GM06990 (cell line): ENCODE measurements around the gene FSTL1.
A peak's percentile ranks its signal among the peaks of the same experiment; 100 is the strongest.

Experiments
- DNase-seq: peaks from one replicate; pipeline ENCODE4 v3.0.0-alpha.2; 2011; ENCODE audit not compliant: insufficient read length; ENCODE audit errors: extremely low read depth
- H3K27me3 ChIP-seq: replicated peaks from 2 replicates; pipeline ENCODE4 v1.6.0; 2011; ENCODE audit warnings: low read length; ENCODE audit not compliant: control insufficient read depth, insufficient read depth
- H3K36me3 ChIP-seq: 2 replicates; pipeline ENCODE4 v1.5.1; 2011; ENCODE audit warnings: low read length; ENCODE audit not compliant: control insufficient read depth, insufficient read depth
- H3K4me3 ChIP-seq: replicated peaks from 2 replicates; pipeline ENCODE4 v1.5.1; 2011; ENCODE audit warnings: low read depth, mild to moderate bottlenecking, control low read depth, low read length
- CTCF ChIP-seq: IDR thresholded peaks from 2 replicates; pipeline ENCODE4 v1.5.1; 2011; ENCODE audit warnings: low read length, control low read depth, mild to moderate bottlenecking, inconsistent platforms; ENCODE audit not compliant: insufficient read depth, poor library complexity, severe bottlenecking

The FSTL1 gene

DNA sequence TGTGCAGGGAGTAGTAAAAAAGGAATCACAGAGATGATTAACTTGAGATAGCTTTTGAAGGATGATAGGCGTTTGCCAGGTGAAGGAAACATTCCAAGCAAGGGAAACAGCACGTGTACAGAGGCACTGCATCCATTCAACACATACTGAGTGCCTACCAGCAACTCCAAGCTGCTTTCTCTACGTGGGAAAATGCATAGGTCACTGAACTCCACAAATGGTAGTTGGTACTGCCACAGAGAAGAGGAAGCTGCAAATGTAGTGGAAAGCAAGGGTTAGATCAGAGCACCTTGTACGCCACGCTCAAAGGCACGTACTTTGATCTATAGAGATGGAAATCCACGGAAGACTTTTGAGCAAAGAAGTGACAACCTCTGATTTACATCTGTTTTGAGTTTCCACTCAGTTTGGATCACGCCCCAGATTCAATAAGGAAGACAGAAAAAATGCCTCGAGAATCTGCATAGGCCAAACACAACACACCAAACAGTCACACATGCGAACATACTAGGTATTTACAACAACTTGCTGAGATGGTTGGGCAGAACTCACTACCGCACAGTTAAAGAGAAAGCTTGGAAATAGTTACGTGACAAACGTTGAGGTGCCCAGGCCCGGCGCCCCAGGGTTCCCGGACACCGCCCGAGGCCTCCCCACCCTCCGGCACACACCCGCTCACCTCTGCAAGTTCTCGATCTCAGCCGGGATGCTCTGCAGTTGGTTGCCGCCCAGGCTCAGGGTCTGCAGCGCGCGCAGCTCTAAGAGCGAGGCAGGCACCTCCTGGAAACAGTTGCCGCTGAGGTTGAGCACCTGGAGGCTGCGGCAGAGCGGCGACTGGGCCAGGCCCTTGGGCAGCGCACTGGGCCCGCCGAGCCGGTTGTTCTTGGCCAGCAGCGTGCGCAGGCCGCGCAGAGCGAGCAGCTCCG is 102.5 kb downstream of the FSTL1 start:
- Histone ChIP-seq H3K4me3 (peak overlapping the region; percentile 87), H3K27me3 (no peaks in the 10 kb centered on the region), H3K36me3 (no peaks in the 10 kb centered on the region)
- TF ChIP-seq CTCF, result no peak
- no peak for DNase-seq

DNA sequence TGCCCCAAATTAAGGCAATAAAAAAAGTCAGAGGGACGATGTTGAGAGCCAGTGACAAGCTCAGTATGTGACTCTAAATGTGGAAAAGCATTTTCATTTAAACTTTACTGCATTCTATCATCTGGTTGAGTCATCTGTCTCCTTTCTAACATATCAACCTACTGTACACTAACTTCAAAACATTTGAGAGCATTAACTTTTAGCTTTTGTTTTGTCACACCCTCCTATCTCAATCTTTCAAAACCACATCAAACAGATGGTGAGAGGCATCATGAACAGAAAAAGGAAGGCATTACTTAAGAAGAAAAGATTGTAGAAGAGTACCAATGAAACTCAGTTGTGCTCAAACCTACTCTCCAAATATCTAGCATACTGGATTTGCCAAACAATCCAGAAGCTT is 106.4 kb downstream of the FSTL1 start:
- no peak overlapping the region for H3K4me3 ChIP-seq
- DNase-seq, result peak; percentile 6
- no peaks in the 10 kb centered on the region for H3K27me3 ChIP-seq
- peaks cover 2% of the 10 kb centered on the region for H3K36me3 ChIP-seq
- no peak for TF ChIP-seq CTCF
